ENCODE data around the gene GSE1.

GSE1 gene

DNA sequence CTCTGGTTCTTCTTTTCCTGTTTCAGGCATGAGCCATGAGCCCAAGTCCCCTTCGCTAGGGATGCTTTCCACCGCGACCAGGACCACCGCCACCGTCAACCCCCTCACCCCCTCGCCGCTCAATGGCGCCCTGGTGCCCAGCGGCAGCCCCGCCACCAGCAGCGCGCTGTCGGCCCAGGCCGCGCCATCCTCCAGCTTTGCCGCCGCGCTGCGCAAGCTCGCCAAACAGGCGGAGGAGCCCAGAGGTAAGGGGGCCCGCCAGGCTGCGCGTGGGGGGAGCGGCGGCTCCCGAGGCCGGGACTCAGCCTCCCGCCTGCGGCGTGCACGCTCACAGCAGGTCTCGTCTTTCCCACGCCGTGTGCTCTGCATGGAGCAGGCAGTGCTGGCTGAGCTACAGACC is 20.8 kb downstream of the GSE1 start:
- TF ChIP-seq POLR2AphosphoS5 (IDR thresholded peaks at IDR 0.05; ENCODE audit: low read depth, low read length) (no peak), POLR2A (IDR thresholded peaks at IDR 0.05; ENCODE audit: low read depth, low read length) (no peak), TAF1 (IDR thresholded peaks at IDR 0.05; ENCODE audit: borderline replicate concordance, low read depth, low read length) (no peak)
- DNase-seq (ENCODE audit: insufficient read length) (no peak), FAIRE-seq (no peak)

DNA sequence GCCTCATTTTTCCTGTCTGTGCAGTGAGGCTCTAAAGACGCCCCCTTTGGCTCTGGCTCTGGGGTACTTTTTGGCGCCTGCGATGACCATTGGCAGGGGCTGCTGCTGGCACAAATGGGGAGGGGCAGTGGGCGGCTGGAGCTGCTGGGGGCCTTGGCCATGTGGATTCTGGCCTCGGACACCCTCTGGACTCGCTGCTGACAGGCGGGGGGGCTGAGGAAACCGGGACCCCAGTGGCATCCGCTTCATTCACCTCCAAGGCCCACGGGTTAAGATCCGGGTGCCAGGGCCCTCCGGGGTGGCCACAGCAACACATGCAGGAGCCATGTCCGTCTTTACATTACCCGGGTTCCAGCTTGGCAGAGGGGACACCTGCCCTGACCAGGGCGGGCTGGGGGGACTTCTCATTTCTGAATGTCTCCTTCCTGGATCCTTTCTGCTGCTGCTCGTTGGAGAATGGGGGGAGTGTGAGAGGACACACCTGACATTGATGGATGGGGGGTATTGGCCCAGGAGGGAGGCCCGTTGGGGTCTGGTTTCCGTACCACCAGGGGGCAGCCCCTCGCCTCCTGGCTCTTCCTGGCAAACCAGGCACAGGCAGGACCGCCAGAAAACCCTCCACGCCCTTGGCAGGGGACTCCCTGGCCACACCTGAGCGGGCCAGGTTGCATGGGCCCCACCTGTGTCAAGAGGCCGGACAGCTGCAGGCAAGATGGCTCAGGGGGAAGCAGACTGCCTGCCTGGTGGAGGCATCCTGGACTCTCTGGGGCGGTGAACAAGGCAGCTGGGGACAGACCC is 21.8 kb downstream of the GSE1 start:
- FAIRE-seq (no peak), DNase-seq (ENCODE audit: insufficient read length) (no peak)
- TF ChIP-seq POLR2A (IDR thresholded peaks at IDR 0.05; ENCODE audit: low read depth, low read length) (no peak), TAF1 (IDR thresholded peaks at IDR 0.05; ENCODE audit: borderline replicate concordance, low read depth, low read length) (no peak), POLR2AphosphoS5 (IDR thresholded peaks at IDR 0.05; ENCODE audit: low read depth, low read length) (no peak)

DNA sequence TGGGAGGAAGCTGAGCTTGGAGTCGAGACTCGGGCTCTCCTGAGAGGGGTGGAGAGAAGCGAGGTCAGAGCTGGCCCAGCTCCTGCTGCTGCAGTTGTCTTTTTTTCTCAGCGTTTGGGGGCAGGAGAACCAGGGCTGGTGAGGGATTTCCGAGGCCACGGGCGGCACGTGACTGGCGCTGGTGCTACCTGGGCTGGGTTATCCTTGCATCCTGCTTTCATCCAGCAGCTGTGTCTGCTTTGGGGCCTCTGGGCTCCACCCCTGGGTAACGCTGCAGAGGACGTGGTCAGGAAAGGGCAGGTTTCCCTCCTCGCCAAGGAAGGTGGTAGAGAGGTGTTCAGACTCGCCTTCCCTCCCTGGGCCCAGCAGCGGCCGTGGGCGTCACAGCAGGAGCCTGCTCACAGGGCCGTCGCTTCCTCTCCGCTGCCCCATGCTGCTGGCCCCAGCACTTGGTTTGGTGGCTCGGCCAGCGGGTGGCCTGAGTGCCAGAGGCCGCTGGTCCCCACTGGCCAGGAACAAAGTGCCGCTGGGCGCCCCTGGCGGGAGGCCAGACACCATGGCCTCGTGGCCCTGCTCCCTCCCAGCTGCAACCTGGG is 22.5 kb downstream of the GSE1 start:
- FAIRE-seq = no peak
- TF ChIP-seq POLR2A (IDR thresholded peaks at IDR 0.05; ENCODE audit: low read depth, low read length) (no peak), POLR2AphosphoS5 (IDR thresholded peaks at IDR 0.05; ENCODE audit: low read depth, low read length) (no peak), TAF1 (IDR thresholded peaks at IDR 0.05; ENCODE audit: borderline replicate concordance, low read depth, low read length) (no peak)
- DNase-seq (ENCODE audit: insufficient read length) = no peak

DNA sequence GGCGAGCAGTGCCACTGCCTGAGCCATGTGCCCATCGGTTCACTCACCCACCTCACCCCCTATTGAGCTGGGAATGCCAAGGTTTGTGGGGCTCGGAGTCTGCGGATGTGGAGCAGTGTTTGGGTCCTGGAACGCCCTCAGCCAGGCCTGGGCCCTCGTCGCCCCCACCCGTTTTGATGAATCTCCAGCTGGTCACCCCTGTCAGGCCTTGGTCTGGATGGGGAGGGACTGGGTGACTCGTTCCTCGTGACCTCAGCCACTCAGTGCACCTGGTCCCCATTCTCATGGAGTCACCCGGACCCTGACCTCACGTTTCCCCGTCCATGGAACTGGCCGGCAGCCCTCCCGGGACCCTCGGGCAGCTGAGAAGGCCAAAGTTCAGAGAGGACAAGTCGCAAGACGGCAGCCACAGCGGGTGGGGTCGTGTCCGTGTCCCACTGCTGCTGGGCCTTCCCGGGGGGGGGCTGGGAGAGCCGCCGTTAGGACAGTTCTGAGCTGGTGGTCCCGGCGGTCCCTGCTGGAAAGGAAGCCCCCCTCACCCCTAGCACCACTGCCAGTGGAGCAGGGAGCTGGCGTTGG is 23.2 kb downstream of the GSE1 start:
- DNase-seq (ENCODE audit: insufficient read length) (no peak), FAIRE-seq (no peak)
- TF ChIP-seq TAF1 (IDR thresholded peaks at IDR 0.05; ENCODE audit: borderline replicate concordance, low read depth, low read length) (no peak), POLR2A (IDR thresholded peaks at IDR 0.05; ENCODE audit: low read depth, low read length) (no peak), POLR2AphosphoS5 (IDR thresholded peaks at IDR 0.05; ENCODE audit: low read depth, low read length) (no peak)

DNA sequence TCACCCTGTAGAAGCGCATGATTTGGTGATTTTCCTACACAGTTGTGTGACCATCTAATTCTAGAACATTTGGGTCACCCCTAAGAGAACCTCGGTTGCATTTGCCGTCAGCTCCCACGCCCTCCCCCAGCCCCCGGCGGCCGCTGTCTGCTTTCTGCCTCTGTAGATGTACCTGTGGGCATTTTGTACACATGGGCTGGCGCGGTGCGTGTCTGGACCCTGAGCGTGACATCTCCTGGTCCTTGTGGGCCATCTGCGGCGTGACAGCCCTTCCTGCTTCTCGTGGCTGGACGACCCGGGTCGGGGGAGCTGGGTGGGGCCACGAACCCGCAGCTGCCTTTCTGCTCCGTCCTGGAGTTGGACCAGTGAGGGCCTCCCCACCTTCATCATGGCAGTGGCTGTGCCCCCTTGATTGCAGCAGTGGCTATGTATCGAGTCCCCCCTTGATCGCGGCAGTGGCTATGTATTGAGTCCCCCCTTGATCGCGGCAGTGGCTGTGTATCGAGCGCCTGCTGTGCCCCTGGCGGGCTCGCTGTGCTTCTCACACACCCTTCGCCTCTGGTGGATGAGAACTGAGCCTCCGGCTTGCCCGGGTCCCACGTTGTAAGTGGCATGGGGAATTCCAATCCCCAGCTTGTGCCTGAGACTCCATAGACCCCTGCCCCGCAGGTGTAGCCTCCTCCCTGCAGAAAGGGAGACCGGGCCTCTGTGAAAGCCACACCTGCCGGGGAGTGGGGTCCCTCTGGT is 24.1 kb downstream of the GSE1 start:
- FAIRE-seq (no peak), DNase-seq (ENCODE audit: insufficient read length) (no peak)
- TF ChIP-seq POLR2A (IDR thresholded peaks at IDR 0.05; ENCODE audit: low read depth, low read length) (no peak), TAF1 (IDR thresholded peaks at IDR 0.05; ENCODE audit: borderline replicate concordance, low read depth, low read length) (no peak), POLR2AphosphoS5 (IDR thresholded peaks at IDR 0.05; ENCODE audit: low read depth, low read length) (no peak)

DNA sequence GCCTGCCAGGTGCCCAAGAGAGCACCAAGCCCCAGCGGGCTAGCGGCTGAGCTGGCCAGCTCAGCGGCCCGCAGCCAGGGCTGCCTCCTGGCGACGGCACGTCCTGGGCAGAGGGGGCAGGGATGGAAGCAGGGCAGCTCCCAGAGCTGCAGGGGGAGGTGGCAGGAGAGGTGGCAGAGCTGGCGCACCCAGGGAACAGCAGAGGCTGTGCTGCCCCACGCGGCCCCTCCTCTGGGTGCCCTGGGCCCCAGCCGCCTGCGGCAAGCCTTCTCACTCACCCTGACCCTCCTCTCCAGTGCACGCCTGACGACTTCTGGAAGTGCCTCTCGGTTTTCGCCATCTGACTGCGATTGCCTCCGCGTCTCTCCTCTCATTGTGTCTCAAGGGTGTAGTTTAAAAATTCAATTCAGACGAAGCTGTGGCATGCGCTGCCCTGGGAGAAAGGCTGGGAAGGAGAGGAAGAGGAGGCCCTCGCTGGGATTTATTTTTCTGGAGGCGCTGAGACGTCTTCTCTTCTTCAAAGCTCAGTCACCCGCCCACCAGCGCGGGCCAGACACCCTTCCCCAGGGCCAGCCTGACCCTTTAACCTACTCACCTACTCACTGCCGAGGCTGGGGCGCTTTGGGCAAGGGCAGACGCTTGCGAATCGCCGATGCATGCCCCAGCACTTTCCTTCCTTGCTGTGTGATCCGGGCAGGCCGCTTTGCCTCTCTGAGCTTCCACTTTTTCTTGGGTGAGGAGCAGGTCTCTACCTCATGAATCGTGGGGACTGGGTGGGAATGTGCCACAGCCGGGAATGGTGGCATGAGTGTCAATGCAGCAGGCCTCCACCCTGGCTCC is 24.9 kb downstream of the GSE1 start:
- DNase-seq (ENCODE audit: insufficient read length) (no peak), FAIRE-seq (no peak)
- TF ChIP-seq POLR2A (IDR thresholded peaks at IDR 0.05; ENCODE audit: low read depth, low read length) = no peak
- TF ChIP-seq POLR2AphosphoS5 (IDR thresholded peaks at IDR 0.05; ENCODE audit: low read depth, low read length) = no peak
- no peak for TF ChIP-seq TAF1 (IDR thresholded peaks at IDR 0.05; ENCODE audit: borderline replicate concordance, low read depth, low read length)

DNA sequence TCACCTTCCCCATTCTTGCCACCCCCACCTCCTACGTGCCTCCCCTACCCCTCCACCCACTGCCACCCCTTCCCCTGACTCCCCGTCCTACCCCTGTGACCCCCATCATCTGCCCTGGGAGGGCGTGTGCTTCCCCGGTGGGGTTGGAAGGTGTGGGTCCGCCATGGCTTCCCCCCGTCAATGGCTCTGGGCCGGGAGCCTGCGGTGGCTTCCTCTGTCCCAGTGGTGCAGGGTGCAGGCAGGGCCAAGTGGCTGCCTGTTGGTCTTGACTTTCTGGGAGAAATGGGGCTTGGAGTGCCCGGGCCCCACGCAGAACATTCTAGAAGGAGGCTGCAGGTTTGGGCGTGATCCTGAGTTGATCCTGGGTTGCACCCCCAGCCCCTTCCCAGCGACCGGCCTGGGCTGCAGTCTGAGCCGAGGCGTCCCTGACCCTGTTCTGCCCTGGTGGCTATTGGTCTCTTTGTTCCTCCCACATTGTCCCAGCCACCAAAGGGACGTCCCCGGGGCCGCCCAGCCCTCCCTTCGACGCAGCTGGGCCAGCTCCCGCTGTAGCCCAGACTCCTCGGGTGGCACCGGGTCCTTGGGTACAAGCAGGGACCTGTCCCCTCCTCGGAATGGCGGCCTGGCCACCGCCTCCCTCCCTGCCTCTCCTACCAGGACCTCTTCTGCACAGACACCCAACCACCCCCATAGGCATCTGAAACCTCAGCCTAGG is 25.7 kb downstream of the GSE1 start:
- TF ChIP-seq TAF1 (IDR thresholded peaks at IDR 0.05; ENCODE audit: borderline replicate concordance, low read depth, low read length) = no peak
- no peak for TF ChIP-seq POLR2A (IDR thresholded peaks at IDR 0.05; ENCODE audit: low read depth, low read length)
- no peak for TF ChIP-seq POLR2AphosphoS5 (IDR thresholded peaks at IDR 0.05; ENCODE audit: low read depth, low read length)

DNA sequence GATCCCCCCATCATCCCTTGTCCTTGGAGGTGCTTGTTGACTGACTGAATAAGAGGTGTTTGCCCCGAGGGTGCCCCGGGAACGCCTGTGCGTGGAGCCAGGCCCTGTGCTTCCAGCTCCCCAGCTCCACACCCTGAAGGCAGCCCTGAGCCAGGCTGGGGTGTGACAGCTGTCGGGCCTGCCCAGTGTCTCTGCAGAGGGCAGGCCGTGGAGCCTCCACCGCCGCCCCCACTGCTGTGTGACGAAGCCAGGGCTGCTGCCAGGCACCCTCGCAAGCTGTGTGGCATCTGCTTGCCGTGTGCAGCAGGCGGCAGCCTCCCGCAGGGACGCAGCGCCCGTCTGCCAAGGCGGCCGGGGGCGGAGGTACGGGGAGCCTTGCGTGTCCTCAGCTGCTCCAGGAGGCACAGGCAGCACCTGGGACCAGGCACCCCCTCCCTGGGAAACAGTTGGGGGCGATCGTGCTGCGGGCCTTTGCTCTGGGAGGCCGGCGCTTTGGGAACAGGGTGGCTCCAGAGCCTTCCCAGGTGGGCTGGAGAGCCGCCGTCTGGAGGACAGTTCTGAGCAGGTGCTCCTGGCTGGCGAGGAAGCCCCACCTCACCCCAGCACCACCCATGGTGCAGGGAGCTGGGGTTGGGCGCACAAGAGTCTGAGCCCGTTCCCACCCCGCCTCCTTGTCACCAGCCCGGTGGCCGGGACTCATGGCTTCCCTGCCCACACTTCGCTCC is 26.6 kb downstream of the GSE1 start:
- TF ChIP-seq POLR2A (IDR thresholded peaks at IDR 0.05; ENCODE audit: low read depth, low read length) (no peak), POLR2AphosphoS5 (IDR thresholded peaks at IDR 0.05; ENCODE audit: low read depth, low read length) (no peak), TAF1 (IDR thresholded peaks at IDR 0.05; ENCODE audit: borderline replicate concordance, low read depth, low read length) (no peak)
- no peak for FAIRE-seq
- DNase-seq (ENCODE audit: insufficient read length) = no peak

More for the DNA sequence above, 25.7 kb downstream of the GSE1 start:
- DNase-seq (ENCODE audit: insufficient read length) (no peak), FAIRE-seq (no peak)

DNA sequence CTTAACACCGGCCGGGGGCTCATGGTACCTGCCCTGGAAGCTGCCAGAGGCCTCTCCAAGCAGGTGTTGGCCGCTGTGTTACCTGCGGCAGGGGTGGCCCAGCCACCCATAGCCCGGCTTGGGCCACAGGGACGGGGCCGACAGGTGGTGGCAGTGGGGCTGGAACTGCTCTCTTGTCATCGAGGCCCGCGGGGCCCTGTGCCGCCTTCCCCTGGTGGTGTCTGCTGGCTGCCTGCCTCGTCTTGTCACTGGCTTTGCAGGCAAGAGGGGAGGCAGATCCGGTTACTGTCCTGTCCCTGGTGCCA is 27.1 kb downstream of the GSE1 start:
- no peak for DNase-seq (ENCODE audit: insufficient read length)

DNA sequence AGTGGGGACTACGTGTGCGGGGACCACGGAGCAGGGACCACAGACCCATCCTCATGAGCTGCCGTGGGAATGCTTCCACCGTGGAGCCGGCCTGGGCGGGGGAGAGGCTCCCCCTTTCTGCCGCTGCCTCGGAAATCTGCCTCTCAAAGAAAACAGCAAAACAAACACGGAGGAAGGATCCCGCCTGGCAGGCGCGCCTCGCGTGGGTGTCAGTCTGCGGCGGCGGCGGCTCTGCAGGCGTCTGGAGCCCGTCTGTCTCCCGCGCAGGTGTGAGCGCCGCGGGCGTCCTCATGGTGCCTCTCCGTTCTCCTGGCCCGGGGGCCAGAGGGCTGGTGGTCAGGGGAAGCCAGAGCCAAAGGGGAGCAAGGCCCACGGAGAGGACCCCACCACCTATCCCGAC is 27.5 kb downstream of the GSE1 start:
- TF ChIP-seq TAF1 (IDR thresholded peaks at IDR 0.05; ENCODE audit: borderline replicate concordance, low read depth, low read length) = no peak
- TF ChIP-seq POLR2A (IDR thresholded peaks at IDR 0.05; ENCODE audit: low read depth, low read length) = no peak
- TF ChIP-seq POLR2AphosphoS5 (IDR thresholded peaks at IDR 0.05; ENCODE audit: low read depth, low read length) = no peak
- no peak for DNase-seq (ENCODE audit: insufficient read length)
- no peak for FAIRE-seq

More for the DNA sequence above, 27.1 kb downstream of the GSE1 start:
- FAIRE-seq = no peak
- no peak for TF ChIP-seq POLR2AphosphoS5 (IDR thresholded peaks at IDR 0.05; ENCODE audit: low read depth, low read length)
- no peak for TF ChIP-seq TAF1 (IDR thresholded peaks at IDR 0.05; ENCODE audit: borderline replicate concordance, low read depth, low read length)
- TF ChIP-seq POLR2A (IDR thresholded peaks at IDR 0.05; ENCODE audit: low read depth, low read length) = no peak

Data from GM12892 (cell line).